Fibroblast of peridontal ligament (primary cell): Measurements from ENCODE around the gene ABHD17A.
A peak's percentile ranks its signal among the peaks of the same experiment; 100 is the strongest.

Experiments
- DNase-seq: peaks from one replicate; pipeline ENCODE4 v3.0.0-alpha.2; 2010; ENCODE audit errors: extremely low read depth

Gene ABHD17A

GRCh38 chr19:1853295-1854038 is 31.8 kb downstream of the ABHD17A start:
- DNase-seq, result peak; percentile 50

GRCh38 chr19:1852581-1853128 is 32.6 kb downstream of the ABHD17A start:
- no peak for DNase-seq

DNA sequence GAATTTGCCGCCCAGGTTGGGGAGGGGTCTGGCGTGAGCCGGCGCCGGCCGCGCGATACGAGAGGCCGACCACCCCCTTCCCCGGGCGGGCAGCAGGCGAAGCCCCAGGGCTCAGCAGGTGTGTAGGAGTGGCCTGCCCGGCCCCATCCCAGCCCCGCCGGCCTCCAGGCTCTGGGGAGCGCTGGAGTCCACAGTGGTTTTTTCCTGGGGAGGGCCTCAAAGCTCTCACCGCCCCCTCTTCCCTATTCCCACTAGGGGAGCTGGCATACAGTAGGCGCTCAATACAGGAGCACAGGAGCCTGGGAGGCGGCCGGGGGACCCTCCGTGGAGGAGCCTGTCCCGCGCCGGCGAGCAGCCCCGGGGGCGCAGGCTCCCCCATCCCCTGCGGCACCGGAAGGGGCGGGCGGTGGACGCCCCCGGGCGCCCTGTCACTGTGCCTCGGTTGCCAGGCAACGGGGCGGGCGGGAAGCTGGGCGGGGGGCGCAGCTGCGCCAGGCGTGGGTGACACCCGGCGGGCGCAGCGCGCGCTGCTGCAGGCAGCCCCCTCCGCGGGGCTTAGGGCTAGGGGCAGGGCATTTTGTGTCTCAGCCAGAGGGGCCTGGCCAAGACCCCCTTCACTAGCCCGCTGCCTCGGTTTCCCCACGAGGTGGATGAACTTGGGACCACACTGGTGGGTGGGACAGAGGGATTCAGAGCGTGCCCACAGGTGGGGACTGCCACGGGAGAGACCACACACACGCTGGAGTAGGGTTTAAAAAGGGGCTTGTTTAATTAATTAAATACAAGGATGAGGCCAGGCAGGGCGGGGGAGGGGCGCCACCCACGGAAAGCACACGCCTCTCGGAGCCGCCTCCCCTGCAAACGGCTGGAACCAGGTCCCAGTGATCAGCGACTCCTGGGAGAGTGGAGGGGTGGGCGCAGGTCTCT is 33.4 kb downstream of the ABHD17A start:
- DNase-seq, result no peak

DNA sequence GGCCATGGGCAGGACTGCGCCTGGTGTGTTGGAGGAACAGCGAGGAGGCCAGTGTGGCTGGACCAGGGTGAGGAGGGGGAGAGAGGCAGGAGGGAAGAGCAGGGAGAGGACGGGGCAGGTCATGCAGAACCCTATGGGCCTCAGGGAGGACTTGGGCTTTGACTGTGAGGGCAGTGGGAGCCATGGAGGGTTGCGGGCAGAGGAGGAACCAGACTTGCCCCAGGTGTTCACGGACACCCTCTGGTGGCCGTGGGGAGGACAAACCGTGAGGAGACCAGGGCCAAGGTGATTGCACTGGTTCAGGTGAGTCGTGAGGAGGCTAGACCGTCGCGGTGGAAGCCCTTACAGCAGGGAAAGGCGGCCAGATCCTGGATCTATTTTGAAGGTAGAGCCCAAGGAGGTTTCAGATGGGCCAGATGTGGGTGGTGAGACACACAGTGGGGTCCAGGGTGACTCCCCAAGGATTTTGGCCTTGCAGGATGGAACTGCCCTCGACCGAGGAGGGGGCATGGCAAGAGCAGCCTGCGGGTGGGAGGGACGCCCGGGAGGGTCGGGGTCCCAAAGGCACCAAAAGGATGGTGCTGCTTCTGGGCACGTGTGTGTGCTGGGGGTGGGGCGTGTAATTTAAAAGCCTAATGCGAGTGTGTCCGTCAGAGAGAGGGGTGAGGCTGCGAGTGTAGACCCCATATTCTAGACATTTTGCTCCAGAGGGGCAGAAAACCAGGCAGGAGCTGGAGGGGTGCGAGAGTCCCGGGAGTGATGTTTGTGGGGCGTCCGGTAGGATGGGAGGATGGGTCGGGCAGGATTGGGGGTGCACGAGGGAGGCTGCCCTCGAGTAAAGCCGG is 34.3 kb downstream of the ABHD17A start:
- no peak for DNase-seq

- DNase-seq, result no peak
These were observed 35.4 kb downstream of the ABHD17A start for GRCh38 chr19:1849886-1850398.

DNA sequence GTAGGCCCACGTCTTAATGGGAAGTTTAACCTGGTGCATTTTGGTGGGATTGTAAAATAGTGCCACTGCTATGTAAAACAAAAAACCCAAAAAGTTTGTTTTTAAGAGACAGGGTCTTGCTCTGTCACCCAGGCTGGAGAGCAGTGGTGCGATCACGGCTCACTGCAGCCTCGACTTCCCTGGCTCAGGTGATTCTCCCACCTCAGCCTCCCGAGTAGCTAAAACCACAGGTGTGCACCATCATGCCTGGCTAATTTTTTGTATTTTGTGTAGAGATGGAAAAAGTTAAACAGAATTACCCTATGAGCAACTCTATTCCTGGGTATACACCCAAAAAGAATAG is 36.2 kb downstream of the ABHD17A start:
- DNase-seq, result no peak

GRCh38 chr19:1848399-1849131 is 36.7 kb downstream of the ABHD17A start, which contains the start of gene REXO1:
TSS of gene REXO1 (minus strand) at chr19:1848483. CDS start at chr19:1848358, 125 bp downstream.
- DNase-seq, result peak; percentile 92

DNA sequence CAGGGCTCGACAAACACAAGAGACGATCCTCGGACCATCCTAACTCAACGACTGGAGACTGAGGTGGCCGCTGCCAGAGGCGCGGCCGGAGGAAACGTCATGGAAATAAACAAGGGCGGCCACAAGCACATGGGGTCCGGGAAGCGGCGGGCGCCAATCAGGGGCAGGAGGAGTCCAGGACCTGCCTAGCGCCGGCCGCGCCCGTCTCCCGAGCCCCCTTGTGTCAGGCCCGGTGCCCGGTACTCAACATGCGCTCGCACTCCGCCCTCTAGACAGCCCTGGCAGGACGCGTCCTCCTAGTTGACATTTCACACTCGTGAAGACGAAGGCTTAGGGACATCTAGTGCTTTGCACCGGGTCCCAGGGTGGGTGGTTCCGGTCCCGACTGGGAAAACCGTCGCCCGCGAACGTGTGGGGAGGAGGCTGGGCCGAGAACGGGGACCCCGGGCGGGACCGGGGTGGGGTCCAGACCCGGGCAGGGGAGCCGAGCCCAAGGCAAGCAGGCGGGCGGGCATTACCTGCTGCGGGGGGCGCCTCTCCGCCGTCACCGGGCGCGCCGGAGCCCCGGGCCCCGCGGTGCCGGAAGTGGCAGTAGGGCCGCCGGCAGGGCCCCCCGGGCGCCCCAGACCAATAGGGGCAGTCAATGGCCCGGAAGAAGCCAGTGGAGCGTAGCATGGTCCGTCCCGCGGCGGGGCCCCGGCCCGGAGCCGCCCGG is 37.5 kb downstream of the ABHD17A start:
- peak; percentile 47 for DNase-seq

GRCh38 chr19:1847348-1847683 is 38.0 kb downstream of the ABHD17A start:
- DNase-seq, result peak; percentile 45

DNA sequence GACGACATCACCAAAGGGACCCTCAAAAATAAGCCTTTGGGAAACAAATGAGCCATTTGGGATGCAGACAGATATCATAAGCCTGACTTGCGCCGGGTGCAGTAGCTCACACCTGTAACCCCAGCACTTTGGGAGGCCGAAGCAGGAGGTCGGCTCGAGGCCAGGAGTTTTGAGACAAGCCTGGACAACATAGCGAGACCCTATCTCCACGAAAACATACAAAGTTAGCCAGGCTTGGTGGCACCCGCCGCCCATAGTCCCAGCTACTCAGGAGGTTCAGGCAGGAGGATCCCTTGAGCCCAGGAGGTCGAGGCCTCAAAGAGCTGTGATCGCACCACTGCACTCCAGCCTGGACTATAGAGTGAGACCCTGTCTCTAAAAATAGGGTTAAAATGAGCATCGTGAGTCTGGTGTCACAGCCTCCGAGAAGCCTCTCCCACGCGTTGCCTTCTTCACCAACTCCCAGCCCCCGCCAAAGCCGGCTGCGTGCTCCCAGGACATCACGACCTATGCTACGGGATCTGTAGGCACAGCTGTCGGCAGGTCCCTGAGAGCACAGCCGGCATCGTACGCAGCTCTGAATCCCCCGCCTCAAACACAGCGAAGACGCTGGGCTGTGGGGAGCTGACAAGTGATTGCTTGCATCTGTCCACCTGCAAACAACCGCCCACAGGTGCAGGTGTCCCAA is 38.6 kb downstream of the ABHD17A start:
- DNase-seq, result no peak

DNA sequence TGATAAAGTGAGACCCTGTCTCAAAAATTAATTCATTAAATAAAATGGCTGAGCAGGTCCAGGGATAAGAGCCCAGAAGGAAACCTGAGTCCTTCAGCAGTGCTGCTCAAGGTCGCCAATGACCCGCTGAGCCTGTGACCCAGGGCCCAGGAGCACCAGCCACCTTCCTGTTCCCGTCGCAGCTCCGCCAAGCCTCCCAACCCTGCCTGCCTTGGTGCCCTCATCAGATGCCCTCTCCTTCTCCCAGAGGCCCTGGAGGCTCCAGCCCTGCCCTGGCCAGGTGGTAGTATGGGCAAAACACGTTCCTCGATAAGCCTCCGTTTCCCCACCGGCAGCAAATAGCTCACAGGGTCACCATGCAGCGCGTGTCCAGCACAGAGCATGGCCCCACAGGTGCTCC is 39.7 kb downstream of the ABHD17A start:
- no peak for DNase-seq

DNA sequence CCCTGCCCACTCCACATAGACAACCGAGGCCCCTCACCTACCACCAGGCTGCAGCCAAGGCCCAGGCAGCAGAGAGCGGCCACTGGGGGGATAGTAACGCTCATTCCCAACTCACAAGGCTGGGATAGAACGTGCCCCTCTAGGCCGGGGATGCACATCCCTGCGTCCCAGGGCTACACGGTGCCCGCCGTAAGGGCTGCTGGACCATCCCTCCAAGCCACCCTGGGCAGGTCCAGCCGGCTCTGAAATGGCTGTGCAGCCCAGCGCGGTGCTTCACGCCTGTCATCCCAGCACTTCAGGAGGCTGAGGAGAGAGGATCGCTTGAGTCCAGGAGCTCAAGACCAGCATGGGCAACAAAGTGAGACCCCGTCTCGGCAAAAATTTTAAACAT is 40.2 kb downstream of the ABHD17A start:
- no peak for DNase-seq

DNA sequence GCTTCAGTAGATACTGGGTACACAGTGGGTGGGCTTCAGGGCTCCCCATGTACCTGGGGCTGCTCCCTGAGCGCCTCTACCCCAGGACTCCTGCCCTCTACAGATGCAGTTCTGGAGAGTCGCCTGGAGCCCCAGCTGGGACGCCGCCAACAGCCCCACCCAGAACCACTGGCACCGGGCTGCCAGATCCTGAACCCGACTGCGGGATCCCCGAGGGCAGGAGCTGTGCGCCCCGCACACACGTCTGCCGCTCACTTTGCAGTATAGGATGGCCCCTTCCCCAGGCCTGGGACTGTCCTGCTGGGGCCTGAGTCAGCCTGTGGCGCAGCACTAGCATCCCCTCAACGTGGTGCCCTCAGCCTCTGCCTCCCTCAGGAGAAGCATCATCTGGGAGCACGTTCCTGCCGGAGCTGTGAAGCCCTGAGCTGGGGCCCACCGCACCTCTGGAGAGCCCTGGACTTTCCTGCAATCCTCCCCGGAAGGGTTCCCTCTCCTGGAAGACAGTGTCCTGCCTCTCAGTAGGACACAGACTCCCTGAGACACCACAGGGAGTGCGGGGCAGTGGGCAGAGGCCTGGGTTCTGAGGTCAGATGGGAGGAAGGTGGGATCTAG is 40.7 kb downstream of the ABHD17A start:
- DNase-seq, result no peak

GRCh38 chr19:1843646-1844394 is 41.5 kb downstream of the ABHD17A start:
- no peak for DNase-seq

- no peak for DNase-seq
These were observed 42.2 kb downstream of the ABHD17A start for GRCh38 chr19:1843116-1843515.

DNA sequence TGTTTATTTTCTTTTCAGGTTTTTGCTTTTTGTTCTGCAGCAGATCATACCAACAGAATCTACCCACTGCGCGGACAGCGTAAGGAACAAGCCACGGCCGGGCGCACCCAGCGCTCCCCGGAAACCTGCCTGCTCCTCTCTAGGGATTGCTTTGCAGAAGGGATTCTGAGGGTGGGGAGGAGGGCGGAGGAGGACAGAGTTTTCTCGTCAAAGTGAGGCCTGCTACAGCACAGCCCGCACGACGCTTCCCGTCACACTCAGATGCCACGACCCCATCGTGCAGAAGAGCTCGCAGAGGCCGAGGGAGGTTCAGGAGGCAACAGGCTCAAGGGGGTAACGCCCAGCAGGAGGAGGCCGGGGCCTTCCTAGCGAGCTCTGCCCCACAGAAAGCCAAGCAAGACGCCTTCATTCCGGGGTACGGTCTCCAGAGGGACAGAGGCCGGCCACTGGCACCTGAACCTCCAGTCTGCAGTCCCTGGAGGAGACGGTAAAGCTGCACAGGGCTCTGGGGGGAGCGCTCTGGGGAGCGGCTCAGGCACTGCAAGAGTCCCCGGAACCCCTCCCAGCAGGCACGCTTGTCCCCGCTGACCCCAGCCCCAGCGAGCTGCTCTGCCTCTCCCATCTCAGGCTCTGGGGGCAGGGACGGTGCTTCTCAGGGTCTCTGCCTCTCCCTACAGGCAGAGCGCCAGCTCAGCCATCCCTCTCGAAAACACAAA is 43.9 kb downstream of the ABHD17A start:
- DNase-seq, result no peak

GRCh38 chr19:1840541-1841115 is 44.7 kb downstream of the ABHD17A start:
- no peak for DNase-seq
